ENCODE results near the gene CACHD1. TPM values are rescaled to one million over a fixed set of nuclear protein-coding genes. Genes with fewer than 3 reads are reported as not detected.

CACHD1 gene
- polyA plus RNA-seq, 3 donors: 3.5 to 9.1 (median 7.6) TPM

- WGBS, 3 donors: 63 to 75% (median 72%) methylated on average over 7 of the region's 7 CpGs
- no peak overlapping the region for H3K27ac ChIP-seq (ENCODE audit: low read depth, low read length)
Observed at GRCh38 chr1:64567426-64568170, 97.7 kb downstream of the CACHD1 start.

DNA sequence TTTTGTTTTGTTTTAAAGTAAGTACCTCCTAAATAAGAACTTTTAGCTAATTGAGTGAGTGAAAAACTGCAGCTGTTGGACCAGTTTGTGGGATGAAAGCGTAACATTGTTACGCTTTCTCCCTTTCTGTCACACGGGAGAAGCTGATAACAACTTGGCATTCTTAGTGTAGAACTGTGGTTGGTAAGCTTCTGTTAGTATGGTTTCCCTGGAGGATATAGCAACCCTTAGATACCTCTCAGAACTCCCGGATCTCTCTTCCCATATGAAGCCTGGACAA, 98.2 kb downstream of the CACHD1 start:
- no peak overlapping the region for H3K27ac ChIP-seq (ENCODE audit: low read depth, low read length)
- 70 to 89% (median 85%) methylated on average over 4 of the region's 4 CpGs for WGBS, 3 donors

GRCh38 chr1:64569411-64569810, 99.5 kb downstream of the CACHD1 start:
- 55 to 72% (median 63%) methylated on average over 4 of the region's 4 CpGs for WGBS, 3 donors
- no peak overlapping the region for H3K27ac ChIP-seq (ENCODE audit: low read depth, low read length)

DNA sequence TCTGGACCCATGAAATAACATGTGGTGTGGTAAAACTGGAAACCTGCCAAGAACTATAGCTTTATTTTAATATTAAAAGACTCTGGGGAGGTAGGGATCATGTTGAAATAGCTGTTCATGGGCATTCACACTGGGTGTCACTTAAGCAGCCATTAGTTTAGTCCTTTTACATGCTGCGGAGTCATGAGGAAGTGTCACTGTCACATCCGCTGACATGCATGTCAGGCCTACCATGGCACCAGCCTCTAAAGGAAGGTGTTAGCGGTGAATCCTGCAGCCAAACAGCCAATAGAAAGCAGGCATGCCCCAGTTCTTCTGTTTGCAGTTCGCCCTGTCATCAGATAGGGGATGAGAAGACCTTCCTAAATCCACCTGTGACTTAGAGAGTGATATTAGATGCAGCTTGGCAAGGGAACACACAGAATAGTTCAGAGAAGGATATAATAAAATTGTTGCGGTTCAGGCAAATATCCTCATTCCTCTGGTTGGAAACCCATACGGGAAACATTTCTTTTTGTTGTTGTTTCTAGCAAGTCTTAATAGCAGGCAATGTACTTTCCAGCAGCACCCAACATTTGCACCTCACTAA, 100.4 kb downstream of the CACHD1 start:
- 96 to 97% (median 97%) methylated on average over 6 of the region's 6 CpGs for WGBS, 3 donors
- no peak overlapping the region for H3K27ac ChIP-seq (ENCODE audit: low read depth, low read length)

DNA sequence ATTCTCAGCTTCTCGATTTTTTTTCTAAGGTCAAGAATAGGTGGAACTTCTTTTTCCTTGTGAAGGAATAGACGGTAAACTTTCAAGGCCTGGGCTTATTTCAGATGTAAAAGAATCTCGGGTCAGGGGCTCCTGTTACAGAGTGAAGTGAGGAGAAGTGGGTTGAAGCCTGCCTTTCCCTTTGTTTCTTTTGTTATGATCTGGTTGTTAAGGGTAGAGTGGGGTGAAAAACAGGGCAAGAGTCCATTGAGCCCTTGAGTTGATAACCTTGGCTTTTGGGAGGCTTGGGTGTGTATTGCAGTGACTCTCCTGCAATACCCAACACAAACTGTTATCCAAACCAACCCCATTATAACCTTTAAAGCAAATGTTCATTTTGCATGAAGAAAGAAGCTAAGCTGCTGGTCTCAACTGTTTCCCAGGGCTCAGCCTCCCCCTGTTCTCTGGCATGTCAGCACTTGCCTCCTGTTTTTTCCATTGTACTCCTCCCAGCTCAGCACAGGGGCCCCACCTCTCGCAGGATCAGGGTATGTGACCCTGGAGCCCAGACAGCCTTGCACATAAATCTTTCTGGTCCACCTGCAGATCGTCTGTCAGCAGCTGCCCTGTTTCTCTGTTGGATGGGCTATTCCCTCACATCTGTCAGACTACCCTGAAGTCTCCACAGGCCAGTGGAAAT, 102.4 kb downstream of the CACHD1 start:
- 81 to 88% (median 82%) methylated on average over 5 of the region's 5 CpGs for WGBS, 3 donors
- no peak overlapping the region for H3K27ac ChIP-seq (ENCODE audit: low read depth, low read length)

GRCh38 chr1:64574301-64574700, 104.4 kb downstream of the CACHD1 start:
- H3K27ac ChIP-seq (ENCODE audit: low read depth, low read length): no peak overlapping the region
- WGBS, 3 donors: 95 to 98% (median 96%) methylated on average over 3 of the region's 3 CpGs

DNA sequence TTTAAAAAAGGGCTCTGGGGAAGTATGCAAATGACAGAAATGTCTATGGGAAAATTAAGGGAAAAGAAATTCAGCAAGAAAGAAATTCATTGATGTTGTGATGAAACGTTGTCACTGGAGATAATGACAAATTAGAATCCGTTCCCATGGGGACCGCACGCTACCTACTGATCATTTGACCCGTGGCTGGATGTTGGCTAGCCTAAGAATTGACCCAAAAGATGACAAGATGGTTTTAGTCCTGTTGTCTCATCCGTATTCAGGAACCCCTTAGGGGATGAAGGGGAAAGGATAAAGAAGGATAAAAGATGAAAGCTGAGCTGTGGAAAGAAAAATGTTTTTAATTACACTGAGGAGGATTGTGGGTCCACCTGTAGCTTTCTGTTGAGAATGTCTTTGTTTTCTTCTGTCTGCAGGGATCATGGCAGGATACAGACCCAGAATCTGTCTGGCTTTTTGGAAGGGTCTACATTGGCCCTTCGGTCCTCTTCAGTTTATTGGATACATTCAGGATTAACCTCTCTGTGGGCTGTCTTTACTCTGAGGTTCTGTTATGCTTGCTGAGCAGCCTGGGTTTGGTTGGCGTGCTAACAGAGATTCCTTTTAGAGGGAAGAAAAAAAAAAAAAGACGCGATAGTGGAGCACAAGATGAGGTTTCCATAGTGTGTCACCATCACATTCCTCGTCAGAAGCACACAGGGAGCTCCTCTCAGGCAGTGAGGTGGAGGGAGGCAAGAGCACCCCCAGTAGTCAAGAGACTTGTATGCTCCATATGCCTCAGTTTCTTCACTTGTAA, 106.2 kb downstream of the CACHD1 start:
- H3K27ac ChIP-seq (ENCODE audit: low read depth, low read length): no peak overlapping the region
- 89 to 92% (median 89%) methylated on average over 11 of the region's 11 CpGs for WGBS, 3 donors

DNA sequence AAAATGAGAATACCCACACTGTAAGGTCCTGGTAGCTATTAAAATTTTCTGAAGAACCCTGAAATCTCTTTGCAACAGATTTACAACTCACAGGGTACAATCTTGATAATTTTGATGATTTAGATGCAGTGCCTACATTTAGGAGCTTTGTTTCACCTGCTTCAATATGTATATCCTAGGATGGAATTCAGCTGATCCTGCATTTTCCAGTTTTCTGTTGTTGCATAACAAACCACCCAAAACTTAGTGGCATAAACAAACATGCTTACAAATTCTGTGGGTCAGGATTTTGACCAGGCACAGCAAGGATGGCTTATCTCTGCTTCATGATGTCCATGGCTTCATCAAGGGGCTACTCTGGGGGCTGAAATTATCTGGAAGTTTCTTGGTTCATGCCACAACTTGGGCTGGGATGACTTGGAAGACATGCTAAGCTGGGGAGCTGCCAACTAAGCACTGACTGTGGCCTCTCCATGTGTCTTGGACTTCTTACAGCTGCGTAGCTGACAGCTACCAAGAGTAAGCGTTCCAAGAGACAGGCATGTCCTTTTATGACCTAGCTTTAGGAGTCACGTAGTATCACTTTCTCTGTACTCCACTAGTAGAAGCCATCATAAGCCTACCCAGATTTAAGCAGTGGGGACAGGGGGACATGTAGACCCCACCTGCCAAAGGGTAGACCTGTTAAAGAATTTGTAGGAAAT, 108.5 kb downstream of the CACHD1 start:
- WGBS, 3 donors: 72 to 89% (median 85%) methylated on average over 3 of the region's 3 CpGs
- no peak overlapping the region for H3K27ac ChIP-seq (ENCODE audit: low read depth, low read length)

GRCh38 chr1:64579767-64580166, 109.8 kb downstream of the CACHD1 start:
- H3K27ac ChIP-seq (ENCODE audit: low read depth, low read length): no peak overlapping the region
- WGBS, 3 donors: 47 to 84% (median 78%) methylated on average over 5 of the region's 5 CpGs

DNA sequence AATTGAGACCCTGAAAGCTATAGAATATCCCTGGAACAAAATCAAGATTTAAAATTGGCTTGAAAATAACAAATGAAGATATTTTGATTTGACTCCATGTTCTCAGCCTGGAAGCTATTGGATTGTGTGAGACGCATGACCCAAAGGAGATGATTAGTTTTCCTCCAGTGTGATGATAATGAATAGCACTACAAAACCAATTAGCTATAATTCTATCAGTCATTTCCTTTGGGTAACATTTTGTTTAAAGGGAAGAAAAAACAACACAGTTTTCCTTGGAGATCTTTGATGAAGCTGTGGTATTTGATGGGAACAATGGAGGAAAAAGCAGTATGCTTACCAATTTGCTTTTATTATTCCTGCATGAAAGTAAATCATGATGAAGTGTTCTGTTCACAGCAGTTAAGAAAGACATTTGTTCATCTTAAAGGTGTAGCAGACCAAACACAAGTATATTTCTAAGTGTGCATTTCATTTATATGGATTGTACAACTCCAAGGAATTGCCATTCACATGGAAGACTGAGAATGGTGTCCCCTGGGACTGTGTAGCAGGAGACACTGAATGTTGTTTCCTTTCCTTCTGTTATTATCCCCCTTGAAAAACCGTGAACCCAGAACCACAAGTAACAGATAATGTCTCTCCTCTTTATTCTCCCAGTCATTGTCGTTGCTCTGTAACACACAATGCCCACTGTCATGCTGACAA, 111.4 kb downstream of the CACHD1 start:
- 72 to 87% (median 74%) methylated on average over 3 of the region's 3 CpGs for WGBS, 3 donors
- H3K27ac ChIP-seq (ENCODE audit: low read depth, low read length): no peak overlapping the region

DNA sequence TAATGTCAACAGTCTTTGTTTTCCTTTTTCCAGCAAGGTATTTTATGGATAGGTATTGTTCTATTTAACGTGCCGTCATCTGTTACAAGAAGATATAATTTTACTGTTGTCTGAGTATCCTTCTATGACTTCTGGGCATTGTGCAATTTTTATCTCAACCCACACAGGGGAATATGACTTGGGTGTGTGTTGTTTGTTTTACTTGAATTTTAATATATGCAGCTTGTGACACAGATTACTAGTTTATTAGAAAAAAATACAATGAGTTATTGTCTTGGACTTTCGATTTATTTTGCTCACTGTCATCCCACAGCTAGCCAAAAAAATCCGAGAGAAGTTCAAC, 111.9 kb downstream of the CACHD1 start:
- H3K27ac ChIP-seq (ENCODE audit: low read depth, low read length): no peak overlapping the region
- WGBS, 3 donors: 53 to 84% (median 66%) methylated on average over 4 of the region's 4 CpGs

GRCh38 chr1:64584479-64584878, 114.5 kb downstream of the CACHD1 start:
- WGBS, 3 donors: 88 to 92% (median 91%) methylated on average over 1 of the region's 1 CpG

DNA sequence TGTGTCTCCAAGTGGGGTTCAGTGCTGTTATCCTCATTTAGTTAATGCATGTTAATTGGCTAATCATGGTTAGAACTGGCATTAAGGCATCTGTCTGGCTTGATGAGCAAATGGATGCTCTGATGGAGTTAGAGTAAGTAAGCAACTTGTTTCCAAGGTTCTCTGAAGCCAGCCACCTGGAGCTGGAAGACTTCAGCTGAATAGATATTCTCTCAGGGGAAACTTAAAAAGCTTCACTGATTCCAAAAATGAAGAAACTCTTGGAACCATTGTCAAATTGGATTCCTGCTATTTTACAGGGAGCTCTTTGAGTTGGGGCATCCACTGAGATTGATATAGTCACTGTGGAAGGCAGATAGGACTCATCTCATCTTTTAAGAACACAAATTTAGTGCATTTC, 118.9 kb downstream of the CACHD1 start:
- H3K27ac ChIP-seq (ENCODE audit: low read depth, low read length): no peak overlapping the region

More at GRCh38 chr1:64584479-64584878, 114.5 kb downstream of the CACHD1 start:
- H3K27ac ChIP-seq (ENCODE audit: low read depth, low read length): no peak overlapping the region

DNA sequence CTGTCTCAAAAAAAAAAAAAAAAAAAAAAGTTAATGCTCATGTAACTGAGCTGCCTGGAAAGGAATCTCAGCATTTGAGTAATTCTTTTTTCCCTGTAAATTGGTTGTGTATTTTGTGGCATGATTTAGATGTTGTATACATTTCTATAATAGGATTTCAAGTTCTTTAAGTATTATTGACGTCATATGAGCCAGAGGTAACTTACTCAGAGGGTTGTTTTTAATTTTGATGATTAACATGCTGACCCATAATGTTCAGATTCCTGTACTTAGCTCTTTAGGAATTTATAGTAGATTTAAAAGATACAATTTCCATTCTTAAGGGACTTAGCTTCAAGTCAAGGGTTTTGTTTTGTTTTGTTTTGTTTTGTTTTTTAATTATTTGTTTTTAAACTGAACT, 120.4 kb downstream of the CACHD1 start:
- WGBS, 3 donors: 95 to 97% (median 97%) methylated on average over 1 of the region's 1 CpG
- no peak overlapping the region for H3K27ac ChIP-seq (ENCODE audit: low read depth, low read length)

DNA sequence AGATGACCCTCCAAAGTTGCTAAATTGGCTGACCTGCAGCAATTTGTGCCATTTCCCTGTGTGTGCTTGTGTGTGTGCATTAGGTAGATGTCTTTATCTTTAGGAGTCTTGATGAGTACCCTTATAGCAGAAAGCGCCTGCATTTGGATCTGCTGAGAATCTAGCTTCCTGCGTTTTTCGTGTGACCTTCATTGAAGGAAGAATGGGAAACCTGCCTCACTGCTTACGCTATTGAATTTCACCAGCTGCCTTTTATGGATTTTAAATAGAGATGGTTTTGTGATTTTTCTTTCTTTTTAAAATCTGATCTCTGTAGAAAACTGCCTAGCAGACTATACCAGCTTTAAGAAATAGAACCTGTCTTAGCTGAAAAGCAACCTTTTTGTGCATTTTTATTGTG, 124.5 kb downstream of the CACHD1 start:
- H3K27ac ChIP-seq (ENCODE audit: low read depth, low read length): no peak overlapping the region
- 65 to 92% (median 89%) methylated on average over 4 of the region's 4 CpGs for WGBS, 3 donors

- H3K27ac ChIP-seq (ENCODE audit: low read depth, low read length): no peak overlapping the region
- WGBS, 3 donors: 34 to 79% (median 73%) methylated on average over 5 of the region's 5 CpGs
Observed at GRCh38 chr1:64595871-64596515, 126.1 kb downstream of the CACHD1 start.

DNA sequence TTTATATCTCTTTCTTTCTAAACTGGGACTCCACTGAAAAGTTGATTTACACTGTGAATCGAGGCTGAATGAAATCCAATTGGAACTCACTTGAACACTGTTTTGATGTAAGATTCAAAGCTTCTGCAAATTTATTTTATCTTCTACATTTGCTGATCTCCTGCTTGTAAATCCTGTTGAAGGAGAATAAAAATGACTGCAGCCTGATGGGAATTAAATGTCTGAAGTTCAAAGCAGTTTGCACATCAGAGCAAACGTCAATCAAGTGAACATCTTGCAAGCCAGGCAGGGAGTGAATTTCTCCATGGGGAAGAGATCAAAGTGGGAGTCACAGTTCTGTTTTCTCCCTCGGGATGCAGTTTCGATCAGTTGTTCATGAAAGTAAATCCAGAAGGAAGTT, 127.2 kb downstream of the CACHD1 start:
- no peak overlapping the region for H3K27ac ChIP-seq (ENCODE audit: low read depth, low read length)
- WGBS, 3 donors: 58 to 73% (median 63%) methylated on average over 4 of the region's 4 CpGs

Measured in adipose tissue (tissue), 3 donors.